GM19023 (cell line): ENCODE results near the gene CYP1A2.
"Not testable (repeated sequence)": the region's sequence is repeated elsewhere in the genome, so short reads cannot be mapped to it uniquely, and the experiment has no call there.

ENCODE experiments used
- ATAC-seq: cut with Tn5 transposase; IDR thresholded peaks from one replicate; pipeline ENCODE4 v1.9.1; 2021; ENCODE audit warnings: mild to moderate bottlenecking, moderate library complexity; ENCODE audit not compliant: unreplicated experiment

The CYP1A2 gene, protein sequence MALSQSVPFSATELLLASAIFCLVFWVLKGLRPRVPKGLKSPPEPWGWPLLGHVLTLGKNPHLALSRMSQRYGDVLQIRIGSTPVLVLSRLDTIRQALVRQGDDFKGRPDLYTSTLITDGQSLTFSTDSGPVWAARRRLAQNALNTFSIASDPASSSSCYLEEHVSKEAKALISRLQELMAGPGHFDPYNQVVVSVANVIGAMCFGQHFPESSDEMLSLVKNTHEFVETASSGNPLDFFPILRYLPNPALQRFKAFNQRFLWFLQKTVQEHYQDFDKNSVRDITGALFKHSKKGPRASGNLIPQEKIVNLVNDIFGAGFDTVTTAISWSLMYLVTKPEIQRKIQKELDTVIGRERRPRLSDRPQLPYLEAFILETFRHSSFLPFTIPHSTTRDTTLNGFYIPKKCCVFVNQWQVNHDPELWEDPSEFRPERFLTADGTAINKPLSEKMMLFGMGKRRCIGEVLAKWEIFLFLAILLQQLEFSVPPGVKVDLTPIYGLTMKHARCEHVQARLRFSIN

DNA sequence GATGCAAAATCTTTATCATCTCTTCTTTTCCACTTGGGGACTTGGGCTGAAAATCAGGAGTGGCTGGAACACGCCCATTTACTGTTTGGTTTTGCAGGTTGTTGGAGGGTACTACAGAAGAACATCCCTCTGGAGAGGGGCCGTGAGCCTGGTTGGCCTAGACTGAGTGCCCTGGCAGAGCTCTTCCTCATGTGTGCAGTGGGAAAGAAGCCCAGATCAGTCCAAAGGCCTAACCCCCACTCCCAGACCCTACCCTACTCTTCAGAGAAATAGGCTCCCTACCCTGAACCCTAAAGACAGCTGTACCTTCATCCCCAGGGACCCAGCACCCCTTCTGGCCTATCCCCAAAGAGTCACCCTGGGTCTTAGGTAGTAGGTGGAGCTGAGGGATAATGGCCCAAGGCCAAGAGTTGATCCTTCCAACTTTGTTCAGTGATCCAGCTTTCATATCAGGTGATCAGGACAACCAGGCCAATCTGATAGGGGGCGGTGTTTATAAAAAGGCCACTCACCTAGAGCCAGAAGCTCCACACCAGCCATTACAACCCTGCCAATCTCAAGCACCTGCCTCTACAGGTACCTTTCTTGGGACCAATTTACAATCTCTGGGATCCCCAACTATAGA lies at the start of gene CYP1A2:
Gene CYP1A2 (plus strand): TSS at position 524 of the 625 bp plus-strand sequence. CDS start 894 bp downstream, outside the sequence.
- ATAC-seq, result no peak

DNA sequence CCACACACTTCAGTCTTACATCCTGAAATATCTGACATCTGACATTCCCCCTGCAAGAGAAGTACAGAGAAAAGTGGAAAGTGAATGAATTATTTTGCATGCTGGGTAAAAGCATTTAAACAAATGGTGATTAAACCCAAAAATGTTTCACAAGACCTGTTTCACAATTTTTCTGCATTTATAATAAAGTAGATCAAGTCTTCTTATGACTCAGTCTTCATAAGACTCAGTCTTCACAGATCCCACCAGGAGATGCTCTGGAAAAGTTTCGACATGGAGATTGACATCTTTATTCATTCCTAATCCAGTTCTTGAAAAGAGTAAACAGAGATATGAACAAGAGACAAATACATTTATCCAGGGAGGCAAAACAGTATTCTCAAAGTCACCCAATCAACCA lies 39.6 kb upstream of the CYP1A2 start:
- ATAC-seq, result no peak

DNA sequence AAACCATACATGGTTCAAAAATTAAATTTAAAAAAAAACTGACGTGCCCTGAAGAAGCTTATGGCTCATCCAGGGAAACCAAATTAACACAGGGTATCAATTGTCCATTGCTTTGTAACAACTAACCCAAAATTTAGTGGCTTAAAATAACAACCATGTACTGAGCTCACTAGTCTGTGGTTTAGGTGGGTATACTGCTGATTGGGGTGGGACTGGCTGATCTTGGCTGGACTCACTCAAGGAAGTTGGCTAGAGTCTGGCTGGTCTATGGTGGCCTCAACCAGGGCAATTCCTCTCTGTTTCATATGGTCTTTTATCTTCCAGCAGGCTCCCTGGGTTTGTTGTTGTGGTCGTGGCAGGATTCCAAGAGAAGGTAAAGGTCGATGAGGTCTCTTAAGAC lies 38.8 kb upstream of the CYP1A2 start:
- no peak for ATAC-seq

DNA sequence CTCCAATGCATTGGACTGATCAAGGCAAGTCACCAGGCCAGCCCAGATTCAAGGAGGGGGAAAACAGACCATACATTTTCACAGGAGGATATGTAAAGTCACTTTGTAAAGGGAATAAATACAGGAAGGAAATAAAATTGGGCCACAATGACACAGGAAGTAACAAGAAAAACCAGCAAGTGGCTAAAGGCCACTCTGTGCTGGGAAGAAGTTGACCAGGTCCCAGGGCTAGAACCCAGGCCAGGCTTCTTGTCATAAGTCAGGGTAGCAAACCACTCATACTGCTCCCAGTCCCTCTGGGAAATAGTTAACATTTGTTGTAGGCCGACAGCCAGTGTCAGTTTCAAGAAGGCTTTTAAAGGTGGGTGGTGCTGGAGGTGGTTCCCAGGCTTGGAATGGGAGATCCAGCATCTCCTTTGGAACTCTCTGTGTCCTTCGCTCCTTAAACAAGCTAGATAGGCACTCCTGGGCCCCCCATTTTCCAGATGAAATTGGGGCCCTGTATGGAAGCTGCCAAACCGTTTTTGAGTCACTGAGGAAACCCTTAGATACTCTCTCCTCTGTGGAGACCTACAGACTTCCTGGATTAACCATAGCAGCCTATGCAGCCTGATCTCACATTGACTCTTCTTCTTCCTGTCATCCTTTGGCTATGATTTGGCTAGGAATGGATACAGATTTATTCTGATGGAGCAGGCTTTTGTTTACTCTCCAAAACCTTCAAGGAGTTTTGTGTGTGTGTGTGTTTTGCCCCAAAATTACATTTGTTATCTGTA lies 38.1 kb upstream of the CYP1A2 start:
- ATAC-seq, result no peak

DNA sequence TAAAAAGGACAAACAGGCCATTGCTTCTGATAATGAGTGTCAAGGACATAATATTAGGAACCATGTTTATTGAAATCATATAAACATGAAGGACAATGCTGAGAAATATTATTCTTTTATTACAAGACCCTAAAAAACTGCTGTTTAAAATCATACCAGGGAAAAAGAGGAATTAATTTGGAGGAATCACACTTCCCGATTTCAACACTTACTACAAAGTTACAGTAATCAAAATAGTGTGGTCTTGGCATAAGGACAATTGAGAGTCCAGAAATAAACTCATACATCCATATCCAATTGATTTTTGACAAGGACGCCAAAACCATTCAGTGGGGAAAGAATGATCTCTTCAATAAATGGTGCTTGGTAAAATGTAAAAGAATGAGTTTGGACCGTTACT lies 36.3 kb upstream of the CYP1A2 start:
- no peak for ATAC-seq

DNA sequence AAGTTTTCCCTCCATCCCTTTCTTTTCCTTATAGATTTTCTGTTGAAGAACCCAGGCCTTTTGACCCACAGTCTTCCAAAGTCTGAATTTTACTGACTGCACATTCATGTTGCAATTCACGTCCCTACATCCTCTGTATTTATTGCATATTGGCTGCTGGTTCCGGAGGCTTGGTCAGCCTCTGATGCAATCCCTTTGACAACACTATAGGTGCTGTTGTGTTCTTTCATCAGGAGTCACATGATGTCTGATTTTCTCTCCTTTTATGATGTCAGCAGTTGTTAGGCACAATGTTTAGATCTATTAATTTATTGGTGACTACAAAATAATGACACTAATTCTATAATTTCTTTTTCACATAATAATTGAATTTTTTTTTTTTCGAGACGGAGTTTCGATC lies 32.0 kb upstream of the CYP1A2 start:
- no peak for ATAC-seq

DNA sequence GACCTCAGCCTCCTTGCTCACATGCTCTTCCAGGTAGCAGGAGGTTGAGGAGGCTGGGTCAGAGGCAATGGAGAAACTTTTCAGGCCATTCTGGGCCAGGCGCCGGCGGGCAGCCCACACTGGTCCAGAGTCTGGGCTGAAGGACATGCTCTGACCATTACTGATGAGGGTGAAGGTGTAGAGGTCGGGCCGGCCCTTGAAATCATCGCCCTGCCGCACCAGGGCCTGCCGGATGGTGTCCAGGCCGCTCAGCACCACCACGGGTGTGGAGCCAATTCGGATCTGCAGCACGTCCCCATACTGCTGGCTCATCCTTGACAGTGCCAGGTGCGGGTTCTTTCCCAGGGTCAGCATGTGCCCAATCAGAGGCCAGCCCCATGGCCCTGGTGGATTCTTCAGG lies 26.1 kb upstream of the CYP1A2 start:
- ATAC-seq, result no peak

DNA sequence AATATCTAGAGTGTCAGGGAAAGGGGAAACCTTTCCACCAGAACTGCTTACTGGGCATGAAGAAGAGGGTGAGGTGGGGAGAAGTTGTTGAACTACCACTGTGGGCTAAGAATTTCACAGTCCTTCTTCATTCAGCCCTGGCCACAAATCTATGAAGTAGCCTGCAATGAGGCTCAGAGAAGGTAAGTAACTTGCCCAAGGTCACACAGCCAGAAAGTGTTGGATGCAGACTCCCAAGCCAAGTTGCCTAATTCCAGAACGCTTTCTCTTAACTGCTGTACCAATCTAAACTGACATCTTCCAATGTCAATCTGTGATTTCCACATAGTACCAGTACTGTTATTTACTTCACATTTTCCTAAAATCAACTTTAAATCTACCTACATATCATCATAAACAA lies 25.5 kb upstream of the CYP1A2 start:
- ATAC-seq, result no peak

DNA sequence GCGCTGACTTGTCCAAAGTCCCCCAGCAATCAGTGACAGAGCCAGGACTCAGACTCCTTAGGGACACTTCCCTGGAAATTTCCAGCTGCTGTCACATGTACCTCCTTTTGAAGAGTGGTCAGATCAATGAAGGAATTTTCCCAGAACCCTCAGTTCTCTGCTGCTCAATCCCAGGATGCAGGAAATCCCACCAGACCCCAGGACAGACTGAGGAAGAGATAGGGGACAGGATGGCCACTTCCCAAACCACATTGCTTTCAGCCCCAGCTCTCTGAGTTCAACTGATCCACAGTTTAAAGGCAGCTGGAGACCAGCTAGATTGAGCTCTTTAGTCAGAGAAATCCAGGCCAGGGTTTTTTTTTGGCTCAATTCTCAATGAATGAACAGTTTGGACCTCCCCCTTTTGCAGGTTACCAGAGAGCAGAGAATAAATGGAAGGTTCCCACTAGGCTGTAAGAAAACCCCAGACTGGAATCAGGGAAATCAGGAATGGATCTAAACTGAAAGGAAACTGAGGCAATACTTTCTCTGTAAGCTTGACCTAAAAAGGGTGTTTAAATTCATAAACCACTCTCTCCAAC lies 24.8 kb upstream of the CYP1A2 start:
- ATAC-seq, result no peak

DNA sequence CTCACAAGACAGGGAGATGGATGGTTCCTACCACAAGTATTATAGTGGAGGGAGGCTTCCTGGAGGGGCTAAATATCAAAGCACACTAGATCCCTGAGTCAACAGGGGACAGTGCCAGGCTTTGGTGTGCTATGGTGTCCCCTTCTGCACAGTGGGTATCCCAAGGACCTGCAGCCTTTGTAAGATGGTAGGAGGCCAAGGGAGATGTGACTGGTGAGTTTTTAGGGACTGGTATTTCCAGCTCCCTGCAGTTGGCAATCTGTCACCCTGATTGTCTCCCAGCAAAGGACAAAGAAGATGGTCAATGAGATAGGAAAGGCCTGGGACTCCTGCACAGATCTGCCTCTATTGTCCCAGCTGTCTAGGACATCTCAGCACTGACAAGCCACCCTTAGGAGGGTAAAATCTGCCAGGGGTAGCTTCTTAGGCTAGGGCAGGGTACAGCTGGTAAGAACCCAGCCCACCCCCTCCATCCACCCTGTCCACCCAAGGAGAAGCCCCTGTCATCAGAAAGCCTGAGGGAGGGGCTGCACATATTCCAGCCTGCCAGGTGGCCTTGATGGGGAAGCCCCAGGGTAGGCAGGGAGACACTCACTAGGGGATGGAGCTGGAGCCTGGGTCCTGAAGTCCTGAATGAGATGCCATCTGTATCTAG lies 23.9 kb upstream of the CYP1A2 start:
- ATAC-seq, result no peak

DNA sequence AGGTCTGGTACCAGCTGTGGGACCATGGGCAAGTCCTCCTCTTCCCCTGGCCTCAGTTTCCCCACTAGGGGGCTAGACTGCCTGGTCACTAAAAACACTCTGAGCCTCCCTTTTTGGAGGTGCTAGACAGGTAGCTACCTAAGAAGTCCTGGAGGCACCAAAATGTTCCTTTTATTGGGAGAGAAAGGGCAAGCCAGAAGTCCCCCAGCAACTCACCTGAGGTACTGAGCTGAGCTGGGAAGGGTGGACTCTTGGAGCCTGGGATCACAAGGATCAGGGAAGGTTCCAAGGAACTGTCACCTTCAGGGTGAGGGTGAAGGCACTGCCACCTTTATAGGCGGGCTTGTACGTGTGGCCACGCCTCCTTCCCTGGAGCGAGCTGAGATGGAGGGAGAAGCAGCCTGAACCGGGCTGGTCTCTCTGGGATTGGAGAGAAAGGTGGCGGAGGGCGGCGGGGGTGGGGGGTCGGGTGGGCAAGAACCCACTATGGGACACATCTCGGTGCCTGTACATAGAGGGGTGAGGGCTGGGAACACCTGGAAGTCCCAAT lies 23.3 kb upstream of the CYP1A2 start, which contains the start of gene CYP1A1:
Gene CYP1A1 (minus strand): TSS at position 304 of the 550 bp plus-strand sequence. CDS start 2,431 bp downstream, outside the sequence.
- no peak for ATAC-seq

DNA sequence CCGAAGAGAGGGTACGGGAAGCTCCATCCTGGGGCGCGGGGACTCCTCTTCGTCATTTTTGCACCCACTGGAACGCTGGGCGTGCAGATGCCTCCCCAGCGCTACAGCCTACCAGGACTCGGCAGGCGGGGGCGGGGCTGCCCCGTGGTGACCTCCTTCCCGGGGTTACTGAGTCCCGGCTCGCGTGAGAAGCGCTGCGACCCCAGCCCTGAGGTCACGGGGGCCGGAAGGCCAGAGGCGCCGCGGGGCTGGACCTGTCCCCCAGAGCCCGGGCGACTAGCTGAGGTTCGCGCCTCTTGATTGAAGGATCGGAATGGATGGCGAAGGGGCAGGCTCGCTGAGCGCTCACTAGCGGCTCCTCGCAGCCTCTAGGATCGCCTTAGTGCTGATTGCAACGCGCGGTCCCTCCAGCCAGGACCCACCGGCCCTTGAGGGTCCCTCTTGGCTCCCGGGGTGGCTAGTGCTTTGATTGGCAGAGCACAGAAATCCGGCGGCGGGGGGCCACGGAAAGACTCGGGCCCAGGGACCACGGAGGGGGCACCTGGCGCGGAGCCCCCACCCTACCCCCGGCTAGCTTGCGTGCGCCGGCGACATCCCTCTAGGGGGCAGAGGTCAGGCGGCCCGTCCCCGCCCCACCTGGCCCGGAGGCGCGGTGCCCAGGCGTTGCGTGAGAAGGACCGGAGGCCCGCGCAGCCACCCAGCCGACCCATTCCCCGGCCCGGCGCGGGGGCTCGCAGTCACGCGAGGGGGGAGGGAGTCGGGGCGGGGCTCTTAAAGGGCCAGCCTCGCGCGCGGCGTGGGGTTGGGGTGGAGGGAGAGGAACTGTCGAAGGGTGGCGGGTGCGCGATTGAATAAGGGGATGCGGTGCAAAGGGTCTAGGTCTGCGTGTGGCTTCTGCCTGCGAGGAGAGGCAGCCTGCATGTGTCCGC lies 22.5 kb upstream of the CYP1A2 start:
- ATAC-seq, result no peak

DNA sequence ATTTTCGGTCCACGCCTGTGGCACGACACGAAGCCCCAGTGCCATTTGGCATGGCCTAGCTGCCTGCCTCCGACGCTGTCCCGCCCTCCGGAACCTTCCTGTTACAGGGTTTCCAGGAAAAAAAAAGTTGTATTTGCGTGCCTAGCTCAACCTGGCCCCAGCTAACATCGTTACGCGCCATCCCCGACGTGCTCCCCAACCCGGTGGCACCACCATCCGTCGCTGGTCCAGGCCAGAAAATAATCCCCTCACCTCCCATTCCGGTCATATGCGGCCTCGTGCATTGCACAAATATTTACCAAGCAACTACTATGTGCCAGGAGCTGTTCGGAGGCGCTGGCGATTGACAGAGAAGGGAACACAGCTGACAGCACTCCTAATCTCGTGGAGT lies 21.9 kb upstream of the CYP1A2 start:
- ATAC-seq, result no peak

DNA sequence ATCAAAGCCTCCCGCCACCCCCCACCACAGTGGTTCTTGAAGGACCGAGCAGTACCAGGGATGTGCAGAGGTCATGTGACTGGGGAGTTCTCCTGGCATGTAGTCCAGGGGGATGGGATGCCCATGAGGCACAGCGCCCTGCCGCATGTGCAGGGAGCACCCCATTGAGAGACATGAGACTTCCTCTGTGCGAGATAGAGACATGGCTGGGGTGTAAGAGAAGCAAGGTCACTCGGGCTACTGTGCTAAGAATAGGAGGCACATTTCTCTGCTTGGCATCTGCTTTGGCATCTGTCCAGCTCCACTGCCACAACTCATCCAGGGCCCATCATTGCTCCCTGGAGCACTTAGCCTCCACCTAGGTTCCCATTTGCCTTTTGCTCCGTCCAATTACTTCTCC lies 20.9 kb upstream of the CYP1A2 start:
- ATAC-seq, result no peak

DNA sequence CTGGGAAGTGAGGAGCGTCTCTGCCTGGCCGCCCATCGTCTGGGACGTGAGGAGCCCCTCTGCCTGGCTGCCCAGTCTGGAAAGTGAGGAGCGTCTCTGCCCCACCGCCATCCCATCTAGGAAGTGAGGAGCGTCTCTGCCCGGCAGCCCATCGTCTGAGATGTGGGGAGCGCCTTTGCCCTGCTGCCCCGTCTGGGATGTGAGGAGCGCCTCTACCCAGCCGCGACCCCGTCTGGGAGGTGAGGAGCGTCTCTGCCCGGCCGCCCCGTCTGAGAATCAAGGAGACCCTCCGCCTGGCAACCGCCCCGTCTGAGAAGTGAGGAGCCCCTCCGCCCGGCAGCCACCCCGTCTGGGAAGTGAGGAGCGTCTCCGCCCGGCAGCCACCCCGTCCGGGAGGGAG lies 19.9 kb upstream of the CYP1A2 start:
- not testable (repeated sequence) for ATAC-seq

DNA sequence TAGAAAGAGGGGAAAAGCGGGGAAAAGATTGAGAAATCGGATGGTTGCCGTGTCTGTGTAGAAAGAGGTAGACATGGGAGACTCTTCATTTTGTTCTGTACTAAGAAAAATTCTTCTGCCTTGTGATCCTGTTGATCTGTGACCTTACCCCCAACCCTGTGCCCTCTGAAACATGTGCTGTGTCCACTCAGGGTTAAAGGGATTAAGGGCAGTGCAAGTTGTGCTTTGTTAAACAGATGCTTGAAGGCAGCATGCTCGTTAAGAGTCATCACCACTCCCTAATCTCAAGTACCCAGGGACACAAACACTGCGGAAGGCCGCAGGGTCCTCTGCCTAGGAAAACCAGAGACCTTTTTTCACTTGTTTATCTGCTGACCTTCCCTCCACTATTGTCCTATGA lies 19.3 kb upstream of the CYP1A2 start:
- not testable (repeated sequence) for ATAC-seq

DNA sequence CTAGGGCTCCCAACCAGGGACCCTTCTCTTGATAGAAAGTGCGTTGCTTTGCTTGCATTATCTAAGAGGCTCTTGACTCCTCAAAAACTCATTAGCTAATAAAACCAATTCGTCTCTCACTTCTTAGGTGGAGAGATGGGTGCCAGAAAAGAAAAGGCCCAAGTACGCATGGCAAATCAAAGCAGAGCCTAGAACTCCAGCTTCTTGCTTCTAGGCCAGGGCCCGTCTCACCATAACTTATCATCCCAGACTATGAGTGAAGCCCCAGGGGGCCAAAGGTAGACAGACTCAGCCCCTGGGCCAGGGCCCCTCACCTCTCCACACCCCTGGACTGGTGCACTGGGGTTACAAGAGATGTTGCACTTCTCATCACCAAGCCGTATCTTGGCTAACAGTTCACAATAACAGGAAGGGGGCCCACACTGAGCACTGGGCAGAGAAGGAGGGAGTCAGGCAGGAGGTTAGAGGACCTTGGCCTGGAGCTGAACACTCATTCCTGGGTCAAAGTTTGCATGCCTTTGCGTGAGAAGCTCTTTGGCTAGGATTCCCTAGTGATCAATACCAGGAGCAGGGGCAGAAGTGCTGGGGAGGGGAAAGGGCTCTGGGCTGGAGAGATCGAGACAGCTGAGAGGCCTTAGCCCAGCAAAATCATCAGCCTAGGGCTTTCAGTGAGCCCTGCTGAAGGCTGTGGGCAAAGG lies 17.9 kb upstream of the CYP1A2 start:
- no peak for ATAC-seq

DNA sequence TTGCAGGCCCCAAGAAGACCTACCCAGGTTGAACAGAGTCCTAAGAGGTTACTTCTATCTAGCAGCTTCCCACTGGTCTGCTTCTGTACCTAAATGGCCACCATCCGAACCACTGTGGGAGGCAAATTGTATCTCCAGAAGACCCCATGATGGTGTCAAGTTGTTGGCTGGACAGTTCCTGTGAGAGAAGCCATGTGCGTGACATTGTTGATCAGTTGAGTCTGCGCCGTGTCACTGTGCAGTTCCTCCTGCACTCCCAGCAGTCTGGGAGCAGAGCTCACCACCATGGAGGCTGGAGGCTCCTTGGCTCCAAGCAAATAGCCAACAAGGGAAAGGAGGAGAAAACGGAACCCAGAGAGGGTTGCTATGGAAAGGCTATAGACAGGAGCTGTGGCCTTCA lies 15.8 kb upstream of the CYP1A2 start:
- no peak for ATAC-seq

DNA sequence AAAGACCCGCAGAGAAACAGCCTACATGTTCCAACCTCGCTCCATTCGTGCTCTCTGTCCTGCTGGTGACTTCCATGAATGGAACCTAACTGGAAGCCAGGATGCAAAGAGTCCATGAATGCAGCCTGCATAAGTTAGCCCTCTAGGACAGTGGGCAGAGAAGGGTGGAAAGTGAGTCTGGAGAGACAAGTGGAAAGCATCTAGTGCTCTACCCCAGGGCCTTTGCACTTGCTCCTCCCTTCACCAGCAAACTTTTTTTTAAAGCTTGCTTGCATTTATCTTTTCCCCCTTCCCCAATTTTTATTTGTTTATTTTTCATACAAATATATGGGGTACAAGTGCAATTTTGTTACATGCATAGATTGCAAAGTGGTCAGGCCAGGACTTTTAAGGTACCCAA lies 15.4 kb upstream of the CYP1A2 start:
- no peak for ATAC-seq
